GM12878 (cell line): ENCODE results near the gene LDLRAD4. TPM values are rescaled to one million over a fixed set of nuclear protein-coding genes. Genes with fewer than 3 reads are reported as not detected.

Source experiments
- NBN ChIP-seq: fragments of 450-650 bp; IDR thresholded peaks from 2 replicates; pipeline ENCODE4 v1.6.1; 2016
- TBL1XR1 ChIP-seq: IDR thresholded peaks from 2 replicates; pipeline ENCODE4 v1.6.1; 2012; ENCODE audit warnings: low read depth, low read length, improper control_type of control experiment
- ZNF207 ChIP-seq: fragments of 450-650 bp; IDR thresholded peaks from 2 replicates; pipeline ENCODE4 v1.6.1; 2014; ENCODE audit warnings: antibody characterized with exemption, mild to moderate bottlenecking, borderline replicate concordance
- ZNF384 ChIP-seq: IDR thresholded peaks from 2 replicates; pipeline ENCODE4 v1.6.1; 2012; ENCODE audit warnings: low read depth, mild to moderate bottlenecking, low read length, improper control_type of control experiment, borderline replicate concordance
- polyA plus RNA-seq, 11 experiments: library from polyadenylated mRNA; depleted of rRNA in 4 of 11; unstranded in 6 of 11; stranded (reverse) in 5 of 11; fragments of >200 nt; fragmentation: Nextera tagmentation in 4 of 11; fragmentation: Illumina TruSeq in 1 of 11; extraction: Ambion mirVana in 4 of 11; extraction: Trizol in 1 of 11; gene quantifications; 1 replicate in 1 of 11; 2 replicates in 10 of 11; pipeline versions ENCODE4 v1.2.1 to v1.2.3, GENCODE V29; 2011 to 2016; ENCODE audit warnings: inconsistent platforms in 2 of 11, missing spikeins in 2 of 11, low read depth in 1 of 11
- total RNA-seq, 4 experiments: library from RNA; depleted of rRNA in 3 of 4; stranded (reverse); fragments of >200 nt in 3 of 4; fragmentation: Illumina TruSeq in 1 of 4; extraction: Trizol in 1 of 4; gene quantifications; 2 replicates each; pipeline versions ENCODE4 v1.2.1 to v1.2.3, GENCODE V29; 2013 to 2021
- TF ChIP-seq, protein P1 (sequence below): fragments of 450-650 bp; IDR thresholded peaks from 2 replicates; pipeline ENCODE4 v1.6.1; 2017; ENCODE audit warnings: mild to moderate bottlenecking, low read depth, inconsistent platforms; ENCODE audit not compliant: poor library complexity, severe bottlenecking
- TF ChIP-seq, protein P2 (sequence below): fragments of 450-650 bp; IDR thresholded peaks from 2 replicates; pipeline ENCODE4 v1.6.1; 2016; ENCODE audit warnings: mild to moderate bottlenecking
- TF ChIP-seq, protein P3 (sequence below): fragments of 450-650 bp; IDR thresholded peaks from 2 replicates; pipeline ENCODE4 v1.6.1; 2016; ENCODE audit warnings: mild to moderate bottlenecking

Gene LDLRAD4
- total and polyA plus RNA-seq, 10 of the 15 experiments (the other 5 are each of a cell fraction or from before 2014, with no cell fraction given) = 2.7 to 16.8 (median 11.2) TPM

GRCh38 chr18:13608024-13608562 is 389.5 kb downstream of the LDLRAD4 start (continued):
- TF ChIP-seq ZNF384 (peak; percentile 31; the same call in 1 of the 2 replicates), NBN (peak; percentile 58; the same call in 1 of the 2 replicates), TBL1XR1 (0 out of 2 replicates have a peak, but pooled peaks have one; percentile 29), ZNF207 (peak; percentile 47; the same call in 1 of the 2 replicates)
- TF ChIP-seq, protein P1, sequence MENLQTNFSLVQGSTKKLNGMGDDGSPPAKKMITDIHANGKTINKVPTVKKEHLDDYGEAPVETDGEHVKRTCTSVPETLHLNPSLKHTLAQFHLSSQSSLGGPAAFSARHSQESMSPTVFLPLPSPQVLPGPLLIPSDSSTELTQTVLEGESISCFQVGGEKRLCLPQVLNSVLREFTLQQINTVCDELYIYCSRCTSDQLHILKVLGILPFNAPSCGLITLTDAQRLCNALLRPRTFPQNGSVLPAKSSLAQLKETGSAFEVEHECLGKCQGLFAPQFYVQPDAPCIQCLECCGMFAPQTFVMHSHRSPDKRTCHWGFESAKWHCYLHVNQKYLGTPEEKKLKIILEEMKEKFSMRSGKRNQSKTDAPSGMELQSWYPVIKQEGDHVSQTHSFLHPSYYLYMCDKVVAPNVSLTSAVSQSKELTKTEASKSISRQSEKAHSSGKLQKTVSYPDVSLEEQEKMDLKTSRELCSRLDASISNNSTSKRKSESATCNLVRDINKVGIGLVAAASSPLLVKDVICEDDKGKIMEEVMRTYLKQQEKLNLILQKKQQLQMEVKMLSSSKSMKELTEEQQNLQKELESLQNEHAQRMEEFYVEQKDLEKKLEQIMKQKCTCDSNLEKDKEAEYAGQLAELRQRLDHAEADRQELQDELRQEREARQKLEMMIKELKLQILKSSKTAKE = peak; percentile 36
- TF ChIP-seq, protein P2, sequence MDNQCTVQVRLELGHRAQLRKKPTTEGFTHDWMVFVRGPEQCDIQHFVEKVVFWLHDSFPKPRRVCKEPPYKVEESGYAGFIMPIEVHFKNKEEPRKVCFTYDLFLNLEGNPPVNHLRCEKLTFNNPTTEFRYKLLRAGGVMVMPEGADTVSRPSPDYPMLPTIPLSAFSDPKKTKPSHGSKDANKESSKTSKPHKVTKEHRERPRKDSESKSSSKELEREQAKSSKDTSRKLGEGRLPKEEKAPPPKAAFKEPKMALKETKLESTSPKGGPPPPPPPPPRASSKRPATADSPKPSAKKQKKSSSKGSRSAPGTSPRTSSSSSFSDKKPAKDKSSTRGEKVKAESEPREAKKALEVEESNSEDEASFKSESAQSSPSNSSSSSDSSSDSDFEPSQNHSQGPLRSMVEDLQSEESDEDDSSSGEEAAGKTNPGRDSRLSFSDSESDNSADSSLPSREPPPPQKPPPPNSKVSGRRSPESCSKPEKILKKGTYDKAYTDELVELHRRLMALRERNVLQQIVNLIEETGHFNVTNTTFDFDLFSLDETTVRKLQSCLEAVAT = 0 out of 2 replicates have a peak, but pooled peaks have one; percentile 27
- TF ChIP-seq, protein P3, sequence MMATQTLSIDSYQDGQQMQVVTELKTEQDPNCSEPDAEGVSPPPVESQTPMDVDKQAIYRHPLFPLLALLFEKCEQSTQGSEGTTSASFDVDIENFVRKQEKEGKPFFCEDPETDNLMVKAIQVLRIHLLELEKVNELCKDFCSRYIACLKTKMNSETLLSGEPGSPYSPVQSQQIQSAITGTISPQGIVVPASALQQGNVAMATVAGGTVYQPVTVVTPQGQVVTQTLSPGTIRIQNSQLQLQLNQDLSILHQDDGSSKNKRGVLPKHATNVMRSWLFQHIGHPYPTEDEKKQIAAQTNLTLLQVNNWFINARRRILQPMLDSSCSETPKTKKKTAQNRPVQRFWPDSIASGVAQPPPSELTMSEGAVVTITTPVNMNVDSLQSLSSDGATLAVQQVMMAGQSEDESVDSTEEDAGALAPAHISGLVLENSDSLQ = peak; percentile 51; the same call in 1 of the 2 replicates
- TF ChIP-seq, all 136 proteins: peak for 17; not testable (repeated sequence) for 119
